Neuron (in vitro differentiated cells): Measurements from ENCODE around the gene UNC79.

Source experiments
- H2AFZ ChIP-seq: one replicate; pipeline ENCODE4 v1.6.1; 2013; ENCODE audit warnings: low read depth, mild to moderate bottlenecking, inconsistent platforms, low read length, moderate library complexity
- H3K27me3 ChIP-seq: one replicate; pipeline ENCODE4 v1.6.1; 2013; ENCODE audit warnings: low read length; ENCODE audit not compliant: insufficient read depth
- H3K36me3 ChIP-seq: one replicate; pipeline ENCODE4 v1.6.1; 2013; ENCODE audit warnings: low read length; ENCODE audit not compliant: insufficient read depth
- H3K4me1 ChIP-seq: one replicate; pipeline ENCODE4 v1.6.1; 2013; ENCODE audit warnings: low read length; ENCODE audit not compliant: insufficient read depth
- H3K4me3 ChIP-seq: 2 replicates; pipeline ENCODE4 v1.5.1; 2013; ENCODE audit warnings: mild to moderate bottlenecking, low read length, moderate library complexity
- H3K9me3 ChIP-seq: one replicate; pipeline ENCODE4 v1.6.1; 2013; ENCODE audit warnings: low read length

Gene UNC79

GRCh38 chr14:93657875-93658274 lies 227.1 kb downstream of the UNC79 start:
- Histone ChIP-seq H3K36me3 (no peaks in the 10 kb centered on the region), H2AFZ (no peak overlapping the region), H3K27me3 (no peaks in the 10 kb centered on the region), H3K4me1 (no peaks in the 10 kb centered on the region), H3K9me3 (no peaks in the 10 kb centered on the region), H3K4me3 (no peak overlapping the region)

- no peaks in the 10 kb centered on the region for H3K36me3 ChIP-seq
- no peaks in the 10 kb centered on the region for H3K27me3 ChIP-seq
- no peak overlapping the region for H2AFZ ChIP-seq
- H3K4me3 ChIP-seq, result no peak overlapping the region
- no peaks in the 10 kb centered on the region for H3K4me1 ChIP-seq
- H3K9me3 ChIP-seq, result no peaks in the 10 kb centered on the region
Measured at GRCh38 chr14:93663317-93663716, 232.6 kb downstream of the UNC79 start.

GRCh38 chr14:93665169-93665568 lies 234.4 kb downstream of the UNC79 start:
- no peaks in the 10 kb centered on the region for H3K9me3 ChIP-seq
- no peaks in the 10 kb centered on the region for H3K27me3 ChIP-seq
- no peak overlapping the region for H3K4me3 ChIP-seq
- no peaks in the 10 kb centered on the region for H3K36me3 ChIP-seq
- no peak overlapping the region for H2AFZ ChIP-seq
- no peaks in the 10 kb centered on the region for H3K4me1 ChIP-seq

GRCh38 chr14:93669632-93670031 lies 238.9 kb downstream of the UNC79 start:
- H2AFZ ChIP-seq, result no peak overlapping the region
- no peaks in the 10 kb centered on the region for H3K4me1 ChIP-seq
- H3K4me3 ChIP-seq, result no peak overlapping the region
- H3K36me3 ChIP-seq, result no peaks in the 10 kb centered on the region
- no peaks in the 10 kb centered on the region for H3K9me3 ChIP-seq
- no peaks in the 10 kb centered on the region for H3K27me3 ChIP-seq

- Histone ChIP-seq H3K36me3 (no peaks in the 10 kb centered on the region), H3K4me1 (no peaks in the 10 kb centered on the region), H3K4me3 (no peak overlapping the region), H2AFZ (no peak overlapping the region), H3K9me3 (no peaks in the 10 kb centered on the region), H3K27me3 (no peaks in the 10 kb centered on the region)
Measured at GRCh38 chr14:93674343-93674742, 243.6 kb downstream of the UNC79 start.

- H3K9me3 ChIP-seq, result no peaks in the 10 kb centered on the region
- H3K4me3 ChIP-seq, result no peak overlapping the region
Measured at GRCh38 chr14:93675651-93676050, 244.9 kb downstream of the UNC79 start.

GRCh38 chr14:93676416-93676958 lies 245.7 kb downstream of the UNC79 start:
- H3K4me1 ChIP-seq, result no peaks in the 10 kb centered on the region
- no peaks in the 10 kb centered on the region for H3K36me3 ChIP-seq
- H3K9me3 ChIP-seq, result no peaks in the 10 kb centered on the region

More at GRCh38 chr14:93675651-93676050, 244.9 kb downstream of the UNC79 start:
- Histone ChIP-seq H2AFZ (no peak overlapping the region), H3K27me3 (no peaks in the 10 kb centered on the region), H3K4me1 (no peaks in the 10 kb centered on the region), H3K36me3 (no peaks in the 10 kb centered on the region)

GRCh38 chr14:93682459-93682858 lies 251.7 kb downstream of the UNC79 start:
- Histone ChIP-seq H3K4me3 (no peak overlapping the region), H3K9me3 (no peaks in the 10 kb centered on the region), H3K27me3 (no peaks in the 10 kb centered on the region), H2AFZ (no peak overlapping the region), H3K36me3 (no peaks in the 10 kb centered on the region), H3K4me1 (peaks cover 20% of the 10 kb centered on the region)

More at GRCh38 chr14:93676416-93676958, 245.7 kb downstream of the UNC79 start:
- Histone ChIP-seq H3K27me3 (no peaks in the 10 kb centered on the region), H3K4me3 (no peak overlapping the region), H2AFZ (no peak overlapping the region)

- Histone ChIP-seq H3K4me3 (no peak overlapping the region), H3K9me3 (no peaks in the 10 kb centered on the region), H3K27me3 (no peaks in the 10 kb centered on the region), H3K36me3 (no peaks in the 10 kb centered on the region), H2AFZ (no peak overlapping the region), H3K4me1 (peaks cover 25% of the 10 kb centered on the region)
Measured at GRCh38 chr14:93683226-93683625, 252.5 kb downstream of the UNC79 start.

- Histone ChIP-seq H3K27me3 (no peaks in the 10 kb centered on the region), H3K4me1 (peaks cover 29% of the 10 kb centered on the region), H3K4me3 (no peak overlapping the region), H3K9me3 (no peaks in the 10 kb centered on the region), H3K36me3 (no peaks in the 10 kb centered on the region), H2AFZ (no peak overlapping the region)
Measured at GRCh38 chr14:93685121-93685895, 254.6 kb downstream of the UNC79 start.

GRCh38 chr14:93686268-93686667 lies 255.5 kb downstream of the UNC79 start:
- no peak overlapping the region for H2AFZ ChIP-seq
- H3K27me3 ChIP-seq, result no peaks in the 10 kb centered on the region
- H3K4me1 ChIP-seq, result peaks cover 29% of the 10 kb centered on the region

GRCh38 chr14:93688239-93688666 lies 257.5 kb downstream of the UNC79 start:
- Histone ChIP-seq H3K9me3 (no peaks in the 10 kb centered on the region), H3K4me3 (no peak overlapping the region), H3K4me1 (peaks cover 29% of the 10 kb centered on the region), H3K27me3 (no peaks in the 10 kb centered on the region), H2AFZ (no peak overlapping the region), H3K36me3 (no peaks in the 10 kb centered on the region)

More at GRCh38 chr14:93686268-93686667, 255.5 kb downstream of the UNC79 start:
- Histone ChIP-seq H3K36me3 (no peaks in the 10 kb centered on the region), H3K9me3 (no peaks in the 10 kb centered on the region), H3K4me3 (no peak overlapping the region)

GRCh38 chr14:93688820-93689219 lies 258.1 kb downstream of the UNC79 start:
- Histone ChIP-seq H3K9me3 (no peaks in the 10 kb centered on the region), H3K36me3 (no peaks in the 10 kb centered on the region), H3K4me3 (no peak overlapping the region), H3K27me3 (no peaks in the 10 kb centered on the region), H2AFZ (no peak overlapping the region), H3K4me1 (peaks cover 29% of the 10 kb centered on the region)
